AG08395 (cell line): Measurements from ENCODE around the gene SFMBT2.
A peak's percentile ranks its signal among the peaks of the same experiment; 100 is the strongest.
"Not testable (repeated sequence)": the region's sequence is repeated elsewhere in the genome, so short reads cannot be mapped to it uniquely, and the experiment has no call there.

Source experiments
- DNase-seq: peaks from one replicate; pipeline ENCODE4 v3.0.0; 2012; ENCODE audit warnings: mixed read lengths, low spot score

Gene SFMBT2

GRCh38 chr10:7320072-7320471 lies 90.8 kb downstream of the SFMBT2 start:
- no peak for DNase-seq

- no peak for DNase-seq
These were observed 91.2 kb downstream of the SFMBT2 start for GRCh38 chr10:7319632-7320031.

- DNase-seq = no peak
These were observed 92.0 kb downstream of the SFMBT2 start for GRCh38 chr10:7318836-7319235.

GRCh38 chr10:7317786-7318446 lies 92.9 kb downstream of the SFMBT2 start:
- no peak for DNase-seq

- DNase-seq = no peak
These were observed 94.0 kb downstream of the SFMBT2 start for GRCh38 chr10:7316839-7317238.

- no peak for DNase-seq
These were observed 94.9 kb downstream of the SFMBT2 start for GRCh38 chr10:7315906-7316305.

GRCh38 chr10:7314170-7314569 lies 96.7 kb downstream of the SFMBT2 start:
- no peak for DNase-seq

- no peak for DNase-seq
These were observed 98.4 kb downstream of the SFMBT2 start for GRCh38 chr10:7312488-7312857.

- not testable (repeated sequence) for DNase-seq
These were observed 98.9 kb downstream of the SFMBT2 start for GRCh38 chr10:7311850-7312487.

- DNase-seq = no peak
These were observed 99.5 kb downstream of the SFMBT2 start for GRCh38 chr10:7311218-7311849.

GRCh38 chr10:7310076-7310475 lies 100.8 kb downstream of the SFMBT2 start:
- no peak for DNase-seq

GRCh38 chr10:7308826-7309225 lies 102.0 kb downstream of the SFMBT2 start:
- DNase-seq = no peak

- no peak for DNase-seq
These were observed 104.2 kb downstream of the SFMBT2 start for GRCh38 chr10:7306616-7307015.

- no peak for DNase-seq
These were observed 104.7 kb downstream of the SFMBT2 start for GRCh38 chr10:7306147-7306546.

GRCh38 chr10:7305053-7305452 lies 105.8 kb downstream of the SFMBT2 start:
- no peak for DNase-seq

GRCh38 chr10:7304110-7304509 lies 106.7 kb downstream of the SFMBT2 start:
- DNase-seq = no peak

- no peak for DNase-seq
These were observed 107.8 kb downstream of the SFMBT2 start for GRCh38 chr10:7302930-7303557.

- peak; percentile 14 for DNase-seq
These were observed 108.4 kb downstream of the SFMBT2 start for GRCh38 chr10:7302392-7302906.

- no peak for DNase-seq
These were observed 109.6 kb downstream of the SFMBT2 start for GRCh38 chr10:7301006-7301778.

- DNase-seq = no peak
These were observed 110.4 kb downstream of the SFMBT2 start for GRCh38 chr10:7300384-7300971.

- not testable (repeated sequence) for DNase-seq
These were observed 111.1 kb downstream of the SFMBT2 start for GRCh38 chr10:7299601-7300325.
